GM19328 (cell line): ENCODE measurements around the gene EFR3B.
"Not testable (repeated sequence)": the region's sequence is repeated elsewhere in the genome, so short reads cannot be mapped to it uniquely, and the experiment has no call there.

Source experiments
- ATAC-seq: cut with Tn5 transposase; IDR thresholded peaks from one replicate; pipeline ENCODE4 v1.9.1; 2021; ENCODE audit warnings: mild to moderate bottlenecking, moderate library complexity; ENCODE audit not compliant: unreplicated experiment

The EFR3B gene

GRCh38 chr2:25104736-25105135 lies 62.9 kb downstream of the EFR3B start:
- ATAC-seq = no peak

GRCh38 chr2:25105336-25106085 lies 63.6 kb downstream of the EFR3B start:
- no peak for ATAC-seq

GRCh38 chr2:25109822-25110221 lies 67.9 kb downstream of the EFR3B start:
- no peak for ATAC-seq

GRCh38 chr2:25112113-25112512 lies 70.2 kb downstream of the EFR3B start:
- ATAC-seq = no peak

GRCh38 chr2:25115249-25115883 lies 73.5 kb downstream of the EFR3B start:
- no peak for ATAC-seq

GRCh38 chr2:25115902-25116301 lies 74.0 kb downstream of the EFR3B start:
- no peak for ATAC-seq

- ATAC-seq = no peak
These were observed 75.1 kb downstream of the EFR3B start for GRCh38 chr2:25116956-25117355.

GRCh38 chr2:25119263-25119662 lies 77.4 kb downstream of the EFR3B start:
- no peak for ATAC-seq

- ATAC-seq = no peak
These were observed 80.5 kb downstream of the EFR3B start for GRCh38 chr2:25122367-25122766.

GRCh38 chr2:25123682-25124081 lies 81.8 kb downstream of the EFR3B start:
- no peak for ATAC-seq

GRCh38 chr2:25125189-25125588 lies 83.3 kb downstream of the EFR3B start:
- no peak for ATAC-seq

- no peak for ATAC-seq
These were observed 84.1 kb downstream of the EFR3B start for GRCh38 chr2:25125976-25126375.

GRCh38 chr2:25127071-25127470 lies 85.2 kb downstream of the EFR3B start:
- ATAC-seq = not testable (repeated sequence)

- ATAC-seq = no peak
These were observed 85.8 kb downstream of the EFR3B start for GRCh38 chr2:25127646-25128045.

- ATAC-seq = no peak
These were observed 88.1 kb downstream of the EFR3B start for GRCh38 chr2:25129901-25130520.

GRCh38 chr2:25131253-25131566 lies 89.3 kb downstream of the EFR3B start:
- ATAC-seq = no peak

GRCh38 chr2:25131567-25132298 lies 89.9 kb downstream of the EFR3B start:
- no peak for ATAC-seq

GRCh38 chr2:25132299-25132635 lies 90.4 kb downstream of the EFR3B start:
- no peak for ATAC-seq

- ATAC-seq = no peak
These were observed 90.8 kb downstream of the EFR3B start for GRCh38 chr2:25132693-25133092.

- ATAC-seq = not testable (repeated sequence)
These were observed 98.7 kb downstream of the EFR3B start for GRCh38 chr2:25140535-25140934.

- no peak for ATAC-seq
These were observed 99.2 kb downstream of the EFR3B start for GRCh38 chr2:25141120-25141519.

GRCh38 chr2:25145803-25146202 lies 103.9 kb downstream of the EFR3B start:
- no peak for ATAC-seq
